Panc1 (cell line): ENCODE data around the gene CHRNG.

Source experiments
- SIN3A ChIP-seq: IDR thresholded peaks from 2 replicates; pipeline ENCODE4 v1.6.1; 2012; ENCODE audit warnings: low read depth, mild to moderate bottlenecking, low read length, moderate library complexity, borderline replicate concordance; ENCODE audit not compliant: insufficient read depth
- TF ChIP-seq, protein P1 (sequence below): fragments of 450-650 bp; IDR thresholded peaks from 2 replicates; pipeline ENCODE4 v1.5.1; 2017; ENCODE audit warnings: mild to moderate bottlenecking

DNA sequence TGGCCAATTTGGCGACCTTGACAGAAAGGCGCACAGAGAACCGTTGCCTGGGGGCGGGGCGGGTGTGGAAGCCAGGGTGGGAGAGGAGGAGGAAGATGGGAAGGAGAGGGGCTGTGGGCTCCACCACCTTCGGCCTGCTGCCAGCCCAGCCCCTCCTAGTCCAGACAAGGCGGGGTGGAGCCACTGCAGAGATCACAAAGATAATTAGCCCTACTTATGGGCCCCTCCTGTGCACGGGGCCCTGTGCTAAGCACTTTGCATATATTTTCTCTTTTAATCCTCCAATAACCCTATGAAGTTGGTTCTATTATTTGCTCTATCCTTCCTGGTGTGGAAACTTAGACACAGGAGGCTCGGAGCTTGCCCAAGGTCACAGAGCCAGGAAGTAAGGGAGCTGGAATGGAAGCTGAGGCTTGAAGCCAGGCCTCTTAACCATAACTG is 38.1 kb upstream of the CHRNG start:
- TF ChIP-seq SIN3A = no peak
- TF ChIP-seq, protein P1, sequence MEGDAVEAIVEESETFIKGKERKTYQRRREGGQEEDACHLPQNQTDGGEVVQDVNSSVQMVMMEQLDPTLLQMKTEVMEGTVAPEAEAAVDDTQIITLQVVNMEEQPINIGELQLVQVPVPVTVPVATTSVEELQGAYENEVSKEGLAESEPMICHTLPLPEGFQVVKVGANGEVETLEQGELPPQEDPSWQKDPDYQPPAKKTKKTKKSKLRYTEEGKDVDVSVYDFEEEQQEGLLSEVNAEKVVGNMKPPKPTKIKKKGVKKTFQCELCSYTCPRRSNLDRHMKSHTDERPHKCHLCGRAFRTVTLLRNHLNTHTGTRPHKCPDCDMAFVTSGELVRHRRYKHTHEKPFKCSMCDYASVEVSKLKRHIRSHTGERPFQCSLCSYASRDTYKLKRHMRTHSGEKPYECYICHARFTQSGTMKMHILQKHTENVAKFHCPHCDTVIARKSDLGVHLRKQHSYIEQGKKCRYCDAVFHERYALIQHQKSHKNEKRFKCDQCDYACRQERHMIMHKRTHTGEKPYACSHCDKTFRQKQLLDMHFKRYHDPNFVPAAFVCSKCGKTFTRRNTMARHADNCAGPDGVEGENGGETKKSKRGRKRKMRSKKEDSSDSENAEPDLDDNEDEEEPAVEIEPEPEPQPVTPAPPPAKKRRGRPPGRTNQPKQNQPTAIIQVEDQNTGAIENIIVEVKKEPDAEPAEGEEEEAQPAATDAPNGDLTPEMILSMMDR = no peak
